B cell (primary cell): Measurements from ENCODE around the gene PDGFRB. TPM values are rescaled to one million over a fixed set of nuclear protein-coding genes. Genes with fewer than 3 reads are reported as not detected.

Experiments used
- ATAC-seq: fragments of 200-7000 bp; cut with Tn5 transposase; one replicate; pipeline ENCODE4 v1.10.0; 2021; ENCODE audit warnings: low read depth, mild to moderate bottlenecking, moderate number of reproducible peaks, moderate library complexity
- CTCF ChIA-PET: fragments of 350-600 bp; sonication (Branson Sonifier 250); formaldehyde crosslinking; loops from one replicate; lab custom pipeline; 2021; ENCODE audit warnings: antibody characterized with exemption, inconsistent platforms; lab: Charles Lee
- POLR2A ChIA-PET: fragments of 350-600 bp; sonication (Branson Sonifier 250); formaldehyde crosslinking; loops from one replicate; lab custom pipeline; 2021; ENCODE audit warnings: antibody characterized with exemption; lab: Charles Lee
- DNase-seq: peaks from one replicate; pipeline ENCODE4 v3.0.0; 2013
- H2AFZ ChIP-seq: 2 replicates; pipeline ENCODE4 v1.6.1; 2012; ENCODE audit warnings: mild to moderate bottlenecking, low read depth, low read length; ENCODE audit not compliant: insufficient read depth, poor library complexity, severe bottlenecking
- H3K27ac ChIP-seq, 2 donors: 1 replicate in 1 of 2; 2 replicates in 1 of 2; pipeline ENCODE4 v1.5.1; 2012 to 2013; ENCODE audit warnings: low read length in 2 of 2, mild to moderate bottlenecking in 2 of 2, moderate library complexity in 1 of 2
- H3K27me3 ChIP-seq, 4 experiments: fragments of 200-600 bp in 1 of 4; sonication (generic) in 1 of 4; replicated peaks in 1 of 4; 1 replicate in 2 of 4; 2 replicates in 2 of 4; pipeline versions ENCODE4 v1.6.1 to v1.7.0; 2013 to 2016; ENCODE audit warnings: low read length in 3 of 4, mild to moderate bottlenecking in 2 of 4, mixed read lengths in 1 of 4, moderate library complexity in 1 of 4; ENCODE audit not compliant: insufficient read depth in 4 of 4, control insufficient read depth in 3 of 4; ENCODE audit errors: control extremely low read depth in 1 of 4
- H3K36me3 ChIP-seq, 2 experiments: replicated peaks in 1 of 2; 1 replicate in 1 of 2; 2 replicates in 1 of 2; pipeline versions ENCODE4 v1.6.1 to v1.7.1; 2013; ENCODE audit warnings: low read length in 1 of 2; ENCODE audit not compliant: insufficient read depth in 2 of 2, control insufficient read depth in 1 of 2; ENCODE audit errors: control extremely low read depth in 1 of 2, extremely low read depth in 1 of 2
- H3K4me1 ChIP-seq, 2 donors: fragments of 200-600 bp in 1 of 2; sonication (generic) in 1 of 2; 1 replicate in 1 of 2; 2 replicates in 1 of 2; pipeline versions ENCODE4 v1.5.1 to v1.6.1; 2013 to 2017; ENCODE audit warnings: low read length in 2 of 2; ENCODE audit not compliant: control insufficient read depth in 2 of 2, insufficient read depth in 2 of 2
- H3K4me2 ChIP-seq: replicated peaks from 2 replicates; pipeline ENCODE3; 2012; ENCODE audit warnings: mild to moderate bottlenecking, low read depth, low read length; ENCODE audit not compliant: poor library complexity, severe bottlenecking
- H3K4me3 ChIP-seq, 5 experiments: fragments of 200-600 bp in 1 of 5; sonication (generic) in 1 of 5; 1 replicate in 3 of 5; 2 replicates in 2 of 5; pipeline versions ENCODE4 v1.5.1 to v1.7.0; 2011 to 2016; ENCODE audit warnings: low read length in 4 of 5, mild to moderate bottlenecking in 4 of 5, low read depth in 2 of 5, control low read depth in 1 of 5, moderate library complexity in 1 of 5; ENCODE audit not compliant: insufficient read depth in 1 of 5; ENCODE audit errors: control extremely low read depth in 1 of 5, extremely low read depth in 1 of 5
- H3K79me2 ChIP-seq: fragments of 200-600 bp; sonication (generic); one replicate; pipeline ENCODE4 v1.6.0; 2016; ENCODE audit warnings: low read length; ENCODE audit not compliant: control insufficient read depth, insufficient read depth
- H3K9ac ChIP-seq: fragments of 200-600 bp; sonication (generic); 2 replicates; pipeline ENCODE4 v1.6.1; 2017; ENCODE audit warnings: mild to moderate bottlenecking, low read length, moderate library complexity
- H3K9me3 ChIP-seq, 3 donors: one replicate each; pipeline versions ENCODE4 v1.6.1 to v1.7.1; 2013; ENCODE audit warnings: low read length in 2 of 3; ENCODE audit not compliant: control insufficient read depth in 2 of 3, insufficient read depth in 1 of 3; ENCODE audit errors: control extremely low read depth in 1 of 3
- H4K20me1 ChIP-seq: 2 replicates; pipeline ENCODE4 v1.6.0; 2012; ENCODE audit warnings: mild to moderate bottlenecking, low read length; ENCODE audit not compliant: insufficient read depth, control insufficient read depth, poor library complexity, severe bottlenecking
- H3K27ac Mint-ChIP-seq: one replicate; pipeline ENCODE4 v1.8.0; 2021; ENCODE audit warnings: mixed read lengths
- H3K27me3 Mint-ChIP-seq: one replicate; pipeline ENCODE4 v1.8.0; 2021; ENCODE audit warnings: mixed read lengths
- H3K4me1 Mint-ChIP-seq: one replicate; pipeline ENCODE4 v1.8.0; 2021; ENCODE audit warnings: mixed read lengths
- H3K4me3 Mint-ChIP-seq: one replicate; pipeline ENCODE4 v1.8.0; 2021; ENCODE audit warnings: mixed read lengths
- H3K9me3 Mint-ChIP-seq: one replicate; pipeline ENCODE4 v1.8.0; 2022; ENCODE audit warnings: mixed read lengths; ENCODE audit not compliant: insufficient read depth
- EZH2 ChIP-seq: IDR thresholded peaks from 2 replicates; pipeline ENCODE4 v1.6.1; 2012; ENCODE audit warnings: borderline replicate concordance, low read depth, mild to moderate bottlenecking, moderate library complexity, low read length; ENCODE audit not compliant: insufficient read depth, poor library complexity, severe bottlenecking
- WGBS: methylation state at CpG from one replicate; pipeline ENCODE4 v1.1.5; 2013; ENCODE audit warnings: missing lambda C conversion rate; ENCODE audit not compliant: insufficient coverage; 5-methylcytosine and 5-hydroxymethylcytosine counted together
- intact Hi-C: fragments of 100-400 bp; cut with micrococcal nuclease; formaldehyde crosslinking; loops from one replicate; pipeline ENCODE4 v1.10.0; 2022
- polyA plus RNA-seq: library from polyadenylated mRNA; depleted of rRNA; stranded (reverse); fragments of >200 nt; gene quantifications from 2 replicates; pipeline ENCODE4 v1.2.3, GENCODE V29; 2012
- small RNA-seq: library from RNA; depleted of rRNA; stranded (forward); fragments of <200 nt; gene quantifications from one replicate; pipeline ENCODE3, GENCODE V24; 2012; ENCODE audit warnings: low replicate concordance, low read depth; ENCODE audit not compliant: insufficient read length
- total RNA-seq, 2 donors: library from RNA; stranded (reverse); fragments of 120-200 nt in 1 of 2; gene quantifications; 1 replicate in 1 of 2; 2 replicates in 1 of 2; pipeline versions ENCODE4 v1.2.3 to v1.2.4, GENCODE V29; 2013 to 2022
- TF ChIP-seq, protein P1 (sequence below): fragments of 200-600 bp; IDR thresholded peaks from one replicate; pipeline ENCODE4 v1.8.0; 2022; ENCODE audit warnings: antibody characterized with exemption, mild to moderate bottlenecking

The PDGFRB gene
- total and polyA plus RNA-seq, 2 donors (not counting 1 experiment from before 2014, with no cell fraction given), result 0.42 to 3.6 TPM

DNA sequence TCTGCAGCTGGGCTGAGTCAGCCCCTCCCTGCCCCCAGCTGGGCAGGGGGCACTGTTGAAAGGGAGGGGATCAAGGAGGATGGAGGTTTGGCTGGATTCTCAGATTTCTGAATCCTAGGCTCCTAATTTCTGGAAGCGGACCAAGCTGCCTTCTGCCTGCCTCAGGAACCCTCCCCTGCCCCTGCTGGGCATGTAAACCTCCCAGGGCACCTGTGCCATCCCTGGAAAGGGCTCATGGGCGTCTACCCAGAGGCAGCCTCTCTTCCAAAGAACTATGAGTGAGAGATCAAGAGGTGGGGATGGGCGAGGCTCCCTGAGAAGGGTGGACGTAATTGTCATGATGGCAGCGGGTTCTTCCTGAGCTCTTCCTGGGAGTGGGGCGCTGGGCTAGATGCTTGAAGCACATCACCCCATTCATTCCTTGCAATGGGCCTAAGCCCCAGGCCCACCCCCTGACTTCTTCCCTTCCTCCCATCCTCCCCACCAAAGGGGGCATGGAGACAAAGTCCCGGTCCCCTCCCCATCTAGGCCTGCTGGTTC, 90.9 kb downstream of the PDGFRB start:
- no peak overlapping the region for H3K4me3 Mint-ChIP-seq
- H3K9me3 Mint-ChIP-seq, result no peaks in the 10 kb centered on the region
- no peak overlapping the region for H3K27ac Mint-ChIP-seq
- Histone ChIP-seq H3K79me2 (no peaks in the 10 kb centered on the region), H3K36me3 (no peaks in the 10 kb centered on the region), H2AFZ (no peak overlapping the region), H3K9ac (no peak overlapping the region), H3K4me2 (no peak overlapping the region), H3K9me3 (no peaks in the 10 kb centered on the region), H4K20me1 (no peaks in the 10 kb centered on the region), H3K27ac (no peak overlapping the region), H3K4me3 (no peak overlapping the region), H3K27me3 (no peaks in the 10 kb centered on the region), H3K4me1 (peaks cover 0 to 22% of the 10 kb centered on the region in 2 donors)
- TF ChIP-seq EZH2, result no peak
- TF ChIP-seq, protein P1, sequence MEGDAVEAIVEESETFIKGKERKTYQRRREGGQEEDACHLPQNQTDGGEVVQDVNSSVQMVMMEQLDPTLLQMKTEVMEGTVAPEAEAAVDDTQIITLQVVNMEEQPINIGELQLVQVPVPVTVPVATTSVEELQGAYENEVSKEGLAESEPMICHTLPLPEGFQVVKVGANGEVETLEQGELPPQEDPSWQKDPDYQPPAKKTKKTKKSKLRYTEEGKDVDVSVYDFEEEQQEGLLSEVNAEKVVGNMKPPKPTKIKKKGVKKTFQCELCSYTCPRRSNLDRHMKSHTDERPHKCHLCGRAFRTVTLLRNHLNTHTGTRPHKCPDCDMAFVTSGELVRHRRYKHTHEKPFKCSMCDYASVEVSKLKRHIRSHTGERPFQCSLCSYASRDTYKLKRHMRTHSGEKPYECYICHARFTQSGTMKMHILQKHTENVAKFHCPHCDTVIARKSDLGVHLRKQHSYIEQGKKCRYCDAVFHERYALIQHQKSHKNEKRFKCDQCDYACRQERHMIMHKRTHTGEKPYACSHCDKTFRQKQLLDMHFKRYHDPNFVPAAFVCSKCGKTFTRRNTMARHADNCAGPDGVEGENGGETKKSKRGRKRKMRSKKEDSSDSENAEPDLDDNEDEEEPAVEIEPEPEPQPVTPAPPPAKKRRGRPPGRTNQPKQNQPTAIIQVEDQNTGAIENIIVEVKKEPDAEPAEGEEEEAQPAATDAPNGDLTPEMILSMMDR, result no peak
- no peak for ATAC-seq
- intact Hi-C loops, result no loop called here
- 70% methylated on average over 2 of the region's 7 CpGs for WGBS
- POLR2A ChIA-PET, result no interaction called here
- H3K27me3 Mint-ChIP-seq, result no peaks in the 10 kb centered on the region
- peaks cover 18% of the 10 kb centered on the region for H3K4me1 Mint-ChIP-seq
- no peak for DNase-seq
- CTCF ChIA-PET, result interaction anchor here (1.5 kb wide), 1 partner anchor 9 kb away, joined by 5 read pairs; no protein-coding TSS in a partner anchor

Small RNA genes lying within 50 kb of the gene (small RNA-seq; reads per million reads assigned to genes)
- gene RF00019, result not detected

Other genes starting within 250 kb of the PDGFRB start
- not detected in 2 replicates for gene PDE6A, start 211.1 kb downstream of the PDGFRB start, total RNA-seq
- not detected in 2 replicates for gene PDE6A, start 211.1 kb downstream of the PDGFRB start, polyA plus RNA-seq
- gene SLC26A2, start 195.1 kb downstream of the PDGFRB start, total RNA-seq, result 13.2 and 13.5 TPM in 2 replicates
- 2.1 and 2.6 TPM in 2 replicates for gene SLC26A2, start 195.1 kb downstream of the PDGFRB start, polyA plus RNA-seq
- 5.4 and 5.9 TPM in 2 replicates for gene TIGD6, start 155.2 kb downstream of the PDGFRB start, total RNA-seq
- gene TIGD6, start 155.2 kb downstream of the PDGFRB start, polyA plus RNA-seq, result 2.1 and 2.3 TPM in 2 replicates
- 35.7 and 40.7 TPM in 2 replicates for gene HMGXB3, start 155.1 kb downstream of the PDGFRB start, total RNA-seq
- gene HMGXB3, start 155.1 kb downstream of the PDGFRB start, polyA plus RNA-seq, result 28.5 and 41.4 TPM in 2 replicates
- gene CSF1R, start 69.3 kb downstream of the PDGFRB start, total RNA-seq, result 1.5 and 1.6 TPM in 2 replicates
- gene CSF1R, start 69.3 kb downstream of the PDGFRB start, polyA plus RNA-seq, result 1.9 and 2.5 TPM in 2 replicates
- not detected in 2 replicates for gene CDX1, start 10.9 kb upstream of the PDGFRB start, total RNA-seq
- not detected in 2 replicates for gene CDX1, start 10.9 kb upstream of the PDGFRB start, polyA plus RNA-seq
- gene SLC6A7, start 34.2 kb upstream of the PDGFRB start, total RNA-seq, result not detected in 2 replicates
- gene SLC6A7, start 34.2 kb upstream of the PDGFRB start, polyA plus RNA-seq, result not detected in 2 replicates
- not detected in 2 replicates for gene CAMK2A, start 133.9 kb upstream of the PDGFRB start, total RNA-seq
- gene CAMK2A, start 133.9 kb upstream of the PDGFRB start, polyA plus RNA-seq, result not detected in 2 replicates
- 0.10 TPM in 1 of 2 replicates, not detected in the other for gene ARSI, start 147.1 kb upstream of the PDGFRB start, total RNA-seq
- not detected in 2 replicates for gene ARSI, start 147.1 kb upstream of the PDGFRB start, polyA plus RNA-seq
- gene TCOF1, start 201.9 kb upstream of the PDGFRB start, total RNA-seq, result 62.4 and 66.5 TPM in 2 replicates
- 25.7 and 30.9 TPM in 2 replicates for gene TCOF1, start 201.9 kb upstream of the PDGFRB start, polyA plus RNA-seq